ENCODE results near the gene C1orf105. TPM values are rescaled to one million over a fixed set of nuclear protein-coding genes. Genes with fewer than 3 reads are reported as not detected.

Gene C1orf105
- total RNA-seq, 2 experiments from 2014 or later: not detected

DNA sequence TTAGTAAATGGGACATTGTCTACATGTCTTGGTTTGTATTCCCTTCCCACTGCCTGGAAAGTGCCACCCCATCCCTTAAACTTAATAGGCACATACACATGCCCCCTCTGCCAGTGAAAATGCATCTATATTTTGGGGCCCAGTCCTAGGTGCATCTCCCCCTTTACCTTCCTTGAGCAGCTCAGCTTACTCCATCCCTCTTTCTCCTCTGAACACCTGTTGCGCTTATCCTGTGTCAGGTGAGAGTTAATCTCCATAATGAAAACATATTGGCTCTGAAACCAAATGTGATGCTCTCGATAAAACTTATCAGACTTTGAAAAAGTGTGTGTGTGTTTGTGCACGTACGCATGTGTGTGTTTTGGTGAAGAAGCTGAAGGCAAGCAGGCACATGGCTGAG lies 97.1 kb downstream of the C1orf105 start:
- Mint-ChIP-seq H3K36me3 (no peaks in the 10 kb centered on the region), H3K9me3 (no peaks in the 10 kb centered on the region), H3K27ac (no peak overlapping the region), H3K4me3 (no peak overlapping the region), H3K27me3 (no peaks in the 10 kb centered on the region), H3K4me1 (ENCODE audit: low read depth) (no peaks in the 10 kb centered on the region)
- ChIA-PET POLR2A (no interaction called here), CTCF (interaction anchor here (0.5 kb wide), 1 partner anchor 44 kb away, joined by 3 read pairs; no protein-coding TSS in a partner anchor)
- DNase-seq: no peak
- intact Hi-C loops (cut with micrococcal nuclease): no loop called here

Other genes with a start within 250 kb of the C1orf105 start
- gene PIGC, start 23.4 kb downstream of the C1orf105 start, total RNA-seq: 10 to 100 TPM; 16.6 to 17.4 TPM
- 10 to 100 TPM; 18.8 to 20.6 TPM for gene SUCO, start 112.5 kb downstream of the C1orf105 start, total RNA-seq
- gene FASLG, start 238.4 kb downstream of the C1orf105 start, total RNA-seq: 1 to 10 TPM; 8.2 to 8.6 TPM